Heart left ventricle (tissue), 16 donors: ENCODE measurements around the gene LIN54. TPM values are rescaled to one million over a fixed set of nuclear protein-coding genes. Genes with fewer than 3 reads are reported as not detected.
A peak's percentile ranks its signal among the peaks of the same experiment; 100 is the strongest.

ENCODE experiments used
- ATAC-seq, 4 donors: fragments of 200-7000 bp; cut with Tn5 transposase; one replicate each; pipeline ENCODE4 v1.9.1; 2020 to 2022; ENCODE audit warnings: moderate library complexity in 4 of 4, mild to moderate bottlenecking in 3 of 4, moderate number of reproducible peaks in 1 of 4
- DNase-seq, 5 donors: peaks; one replicate each; pipeline ENCODE4 v3.0.0-alpha.2; 2020
- H3K27ac ChIP-seq, 12 donors: fragments of 200-600 bp; sonication (generic) in 4 of 12; one replicate each; pipeline versions ENCODE4 v1.5.0 to v1.8.0; 2016 to 2022; ENCODE audit warnings: mild to moderate bottlenecking in 2 of 12
- H3K27me3 ChIP-seq, 9 donors: fragments of 200-600 bp; sonication (generic) in 2 of 9; one replicate each; pipeline versions ENCODE4 v1.5.1 to v1.8.0; 2016 to 2022; ENCODE audit warnings: mild to moderate bottlenecking in 3 of 9
- H3K36me3 ChIP-seq, 9 donors: fragments of 200-600 bp; sonication (generic) in 2 of 9; one replicate each; pipeline versions ENCODE4 v1.5.0 to v1.8.0; 2018 to 2022; ENCODE audit warnings: mild to moderate bottlenecking in 2 of 9
- H3K4me1 ChIP-seq, 12 donors: fragments of 200-600 bp; sonication (generic) in 4 of 12; one replicate each; pipeline versions ENCODE4 v1.5.0 to v1.8.0; 2016 to 2022; ENCODE audit warnings: mild to moderate bottlenecking in 3 of 12
- H3K4me3 ChIP-seq, 12 donors: fragments of 200-600 bp; sonication (generic) in 4 of 12; one replicate each; pipeline versions ENCODE4 v1.5.0 to v1.8.0; 2017 to 2022; ENCODE audit warnings: mild to moderate bottlenecking in 9 of 12, moderate library complexity in 4 of 12
- H3K9me3 ChIP-seq, 12 donors: fragments of 200-600 bp; sonication (generic) in 4 of 12; one replicate each; pipeline versions ENCODE4 v1.5.0 to v1.8.0; 2016 to 2022; ENCODE audit warnings: mild to moderate bottlenecking in 1 of 12
- CTCF ChIP-seq, 12 donors: fragments of 200-600 bp; sonication (generic) in 4 of 12; IDR thresholded peaks; one replicate each; pipeline versions ENCODE4 v1.5.0 to v1.8.0; 2018 to 2022; ENCODE audit warnings: antibody characterized with exemption in 12 of 12, mild to moderate bottlenecking in 5 of 12
- POLR2A ChIP-seq, 2 donors: fragments of 450-650 bp; IDR thresholded peaks; one replicate each; pipeline ENCODE4 v1.6.1; 2017; ENCODE audit warnings: antibody characterized with exemption in 2 of 2, mild to moderate bottlenecking in 2 of 2, moderate library complexity in 2 of 2
- WGBS, 4 donors: extraction: QIAGEN DNeasy Blood & Tissue Kit in 2 of 4; methylation state at CpG; one replicate each; pipeline versions ENCODE4 v1.1.5 to v1.1.7; 2013 to 2018; 5-methylcytosine and 5-hydroxymethylcytosine counted together
- intact Hi-C, 10 donors: fragments of 100-400 bp; cut with DNase I; formaldehyde crosslinking; loops; one replicate each; pipeline versions ENCODE4 v1.11.1 to v1.14.2; 2022
- polyA plus RNA-seq, 2 donors: library from polyadenylated mRNA; stranded (reverse); fragments of 200-250 nt; gene quantifications; one replicate each; pipeline ENCODE4 v1.2.3, GENCODE V29; 2013
- total RNA-seq, 9 donors: library from RNA; depleted of rRNA in 2 of 9; stranded (reverse); fragments of >200 nt in 2 of 9; fragmentation: NEBNext Ultra II Directional in 3 of 9; extraction: Animal tissue kit (Norgen Biotek cat#: 25700) in 3 of 9; gene quantifications; one replicate each; pipeline versions ENCODE4 v1.1.0 to v1.2.4, GENCODE V29; 2016 to 2023
- donor health status: ischemic (EF 13 %, LVEDD 7.1; RV severe dilation, severe dysfunction).
- donor health status: healthy with polysubstance abuse.
- donor health status: DM: no; HTN: yes; CAD: no.
- donor health status: DM: no; HTN: no; CAD: no.
- donor health status: ischemic (EF 25% LVEDD 6.9; RV normal size, moderate dysfunction).
- donor health status: ischemic (EF 25% LVEDD 5.7; RV mildly dilated, moderate dysfunction).
- donor health status: healthy.
- donor health status: DM: yes; HTN: yes; CAD: no.
- donor health status: ischemic (EF 35%, LVEDD 5.7; RV mildly dilated, moderate dysfunction).
- donor health status: nonischemic (EF 11% LVEDD 7.7; RV severe dilation, severe dysfunction).
- donor health status: DM: yes; HTN: yes; CAD: no.
- donor health status: PGD.
- donor health status: ischemic (EF 29% LVEDD 5.4; RV normal size, mild dysfunction).
- donor health status: nonischemic (EF 23%, LVEDD 6.1; RV moderate dilation, normal function).

The LIN54 gene
- total and polyA plus RNA-seq, 11 donors: 1.6 to 11.4 (median 7.1) TPM

GRCh38 chr4:82899374-82900065, 111.1 kb downstream of the LIN54 start:
- WGBS, 4 donors: 0 to 1% (median 1%) methylated on average over 4 of the region's 4 CpGs

DNA sequence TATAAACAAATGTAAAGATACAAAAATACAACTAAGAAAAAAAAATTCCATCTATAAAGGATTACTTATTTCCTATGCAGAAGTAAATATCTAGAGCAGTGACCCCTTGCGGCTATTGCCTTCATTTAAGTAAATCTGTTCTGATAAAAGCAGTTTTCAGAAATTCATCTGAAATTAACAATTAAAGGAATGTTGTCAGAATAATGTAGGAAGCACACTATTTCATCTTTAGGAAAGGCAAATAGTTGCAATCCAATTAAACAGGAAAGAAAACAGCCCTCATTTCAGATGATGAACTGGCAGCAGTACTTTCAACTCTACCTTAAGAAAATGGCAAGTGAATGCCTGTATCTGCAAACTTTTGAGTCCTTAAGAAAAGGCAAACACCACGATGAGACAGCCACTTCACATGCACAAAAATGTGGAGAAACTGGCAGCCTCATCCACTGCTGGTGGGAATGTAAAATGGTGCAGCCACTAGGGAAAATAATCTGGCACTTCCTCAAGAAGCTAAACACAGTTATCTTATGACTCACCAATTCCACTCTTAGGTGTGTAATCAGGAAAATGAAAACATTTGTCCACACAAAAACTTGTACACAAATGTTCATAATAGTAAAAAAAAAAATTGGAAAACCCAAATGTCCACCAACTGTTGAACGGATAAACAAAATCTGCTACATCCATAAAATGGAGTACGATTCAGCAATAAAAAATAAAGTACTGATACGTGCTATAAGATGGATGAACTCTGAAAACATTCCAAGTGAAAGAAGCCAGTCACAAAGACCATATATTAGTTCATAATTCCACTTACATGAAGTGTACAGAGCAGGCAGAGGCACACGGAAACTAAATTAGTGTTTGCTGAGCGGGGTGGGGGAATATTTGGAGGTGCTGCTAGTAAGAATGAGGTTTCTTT, 112.0 kb downstream of the LIN54 start:
- DNase-seq: no peak
- 40 to 43% (median 41%) methylated on average over 7 of the region's 7 CpGs for WGBS, 4 donors
- Histone ChIP-seq H3K27me3 (no peaks in the 10 kb centered on the region), H3K4me1 (peaks cover 0 to 41% (median 33%) of the 10 kb centered on the region in 12 donors), H3K4me3 (peak overlapping the region in 11 of 12 donors; percentile 14 to 85 (median 75)), H3K27ac (peak overlapping the region in 10 of 12 donors; percentile 5 to 100 (median 98)), H3K36me3 (peaks cover 0 to 44% (median 37%) of the 10 kb centered on the region in 9 donors), H3K9me3 (no peaks in the 10 kb centered on the region)
- intact Hi-C loops: loop anchor here in 6 of 10 donors (2.0 to 10.0 kb wide), 5 partner anchors 112 to 524 kb away; partner anchors contain the start of genes COPS4 (in 3 of the 6), LIN54 (in 2 of the 6), COQ2 (in 1 of the 6) and HNRNPD (in 1 of the 6)
- no peak for ATAC-seq
- TF ChIP-seq CTCF (IDR thresholded peaks at IDR 0.05) (peak in 7 of 12 donors; percentile 21 to 53 (median 40)), POLR2A (IDR thresholded peaks at IDR 0.05) (no peak)

More at GRCh38 chr4:82899374-82900065, 111.1 kb downstream of the LIN54 start:
- Histone ChIP-seq H3K27ac (peak overlapping the region; percentile 96 to 100 (median 99)), H3K9me3 (no peaks in the 10 kb centered on the region), H3K27me3 (no peaks in the 10 kb centered on the region), H3K4me1 (peaks cover 0 to 41% (median 33%) of the 10 kb centered on the region in 12 donors), H3K4me3 (peak overlapping the region; percentile 42 to 85 (median 74)), H3K36me3 (peaks cover 0 to 36% (median 28%) of the 10 kb centered on the region in 9 donors)
- ATAC-seq: no peak
- TF ChIP-seq POLR2A (IDR thresholded peaks at IDR 0.05) (no peak), CTCF (IDR thresholded peaks at IDR 0.05) (no peak)
- DNase-seq: no peak
- intact Hi-C loops: loop anchor here in 9 of 10 donors (1.0 to 10.0 kb wide), 11 partner anchors 8 to 525 kb away; partner anchors contain the start of genes LIN54 (in 6 of the 9), COPS4 (in 4 of the 9), SEC31A (in 4 of the 9) and COQ2 (in 1 of the 9)

DNA sequence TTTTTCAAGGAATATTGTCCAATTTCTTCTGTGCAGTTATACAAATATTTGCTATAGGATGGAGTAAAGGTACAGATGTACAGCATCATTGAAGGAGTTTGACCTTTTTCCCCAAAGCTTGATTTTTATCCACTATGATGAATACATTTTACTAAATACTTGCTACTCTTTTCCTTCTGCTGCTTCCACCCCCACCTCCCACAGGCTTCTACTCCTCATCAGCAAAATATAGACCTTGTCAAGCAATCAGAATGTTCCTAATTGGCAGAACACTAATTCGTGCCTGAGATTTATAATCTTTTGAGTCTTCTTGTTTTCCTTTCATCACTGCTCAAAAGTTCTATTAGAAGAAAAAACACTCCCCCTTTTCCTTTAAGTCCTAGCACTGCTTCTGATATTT, 113.9 kb downstream of the LIN54 start:
- peaks cover 0 to 39% (median 34%) of the 10 kb centered on the region in 12 donors for H3K4me1 ChIP-seq

More for the DNA sequence above, 113.9 kb downstream of the LIN54 start:
- no peak for DNase-seq
- ATAC-seq: no peak
- TF ChIP-seq CTCF (IDR thresholded peaks at IDR 0.05): no peak
- TF ChIP-seq POLR2A (IDR thresholded peaks at IDR 0.05): no peak
- intact Hi-C loops: loop anchor here in 5 of 10 donors (10.0 kb wide), 4 partner anchors 118 to 522 kb away; partner anchors contain the start of genes COPS4 (in 3 of the 5), COQ2 (in 1 of the 5), HNRNPD (in 1 of the 5) and LIN54 (in 1 of the 5)
- Histone ChIP-seq H3K27ac (no peak overlapping the region), H3K27me3 (no peaks in the 10 kb centered on the region), H3K9me3 (no peaks in the 10 kb centered on the region), H3K4me3 (no peak overlapping the region), H3K36me3 (peaks cover 0 to 54% (median 46%) of the 10 kb centered on the region in 9 donors)
- WGBS, 4 donors: 60 to 74% (median 67%) methylated on average over 1 of the region's 1 CpG
